Measurements from ENCODE around the gene MYLIP. TPM values are rescaled to one million over a fixed set of nuclear protein-coding genes. Genes with fewer than 3 reads are reported as not detected.

The MYLIP gene
- total and polyA plus RNA-seq, 2 of the 4 experiments (the other 2 are of a cell fraction) = 1.8 to 3.2 TPM

DNA sequence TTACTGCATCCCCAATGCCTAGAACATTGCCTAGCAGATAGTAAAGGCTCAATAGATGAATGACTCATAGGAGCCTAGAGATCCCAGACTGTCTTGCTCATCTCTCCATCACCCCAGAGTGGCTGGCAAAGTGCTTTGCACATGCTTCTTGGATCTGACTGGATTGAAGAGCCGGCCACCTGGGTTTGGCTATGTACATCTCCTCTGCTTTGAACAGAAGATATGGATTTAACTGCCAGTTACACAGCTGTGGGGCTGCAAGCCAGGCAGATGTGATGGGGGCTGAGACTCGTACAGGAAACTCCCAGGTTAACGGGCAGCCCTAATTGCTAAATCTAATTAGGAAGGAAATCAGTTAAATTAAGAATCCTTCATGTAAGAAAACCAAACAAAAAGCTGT, 28.6 kb downstream of the MYLIP start:
- Histone ChIP-seq H3K56ac (ENCODE audit: extremely low read depth, insufficient read depth, low read length) (no peak overlapping the region), H4K91ac (ENCODE audit: insufficient read depth, low read depth, low read length) (no peak overlapping the region), H3K4me1 (ENCODE audit: control insufficient read depth, insufficient read depth, low read length) (no peaks in the 10 kb centered on the region), H3K4me2 (ENCODE audit: low read depth, low read length) (no peak overlapping the region), H3K18ac (ENCODE audit: low read depth, low read length) (no peak overlapping the region), H3K79me1 (ENCODE audit: low read depth in 1 of 2, low read length in 2 of 2) (no peaks in the 10 kb centered on the region), H4K5ac (ENCODE audit: low read depth, low read length) (no peak overlapping the region), H2BK120ac (ENCODE audit: low read depth, low read length) (no peak overlapping the region), H4K20me1 (ENCODE audit: insufficient read depth, low read length) (no peaks in the 10 kb centered on the region), H3K27me3 (ENCODE audit: control insufficient read depth, insufficient read depth, low read length) (peaks cover 24% of the 10 kb centered on the region), H2AK5ac (ENCODE audit: low read depth, low read length) (no peak overlapping the region), H2BK20ac (ENCODE audit: low read depth, low read length) (no peak overlapping the region), H2BK5ac (ENCODE audit: low read depth, low read length, poor library complexity, severe bottlenecking) (no peak overlapping the region), H3K9me1 (ENCODE audit: insufficient read depth, low read length) (no peaks in the 10 kb centered on the region), H2AK9ac (replicated peaks; ENCODE audit: low read depth, low read length, poor library complexity) (no peak overlapping the region), H3K4ac (ENCODE audit: low read depth, low read length) (no peak overlapping the region), H3K27ac (ENCODE audit: insufficient read depth, low read length) (no peak overlapping the region), H3K14ac (replicated peaks; ENCODE audit: low read depth, low read length) (no peak overlapping the region), H3K4me3 (ENCODE audit: insufficient read depth, low read depth, low read length) (no peak overlapping the region), H3K36me3 (ENCODE audit: control insufficient read depth, insufficient read depth, low read length) (no peaks in the 10 kb centered on the region), H2AFZ (replicated peaks; ENCODE audit: low read length, poor library complexity) (no peak overlapping the region), H3K23ac (ENCODE audit: low read depth, low read length) (no peak overlapping the region), H3K9ac (ENCODE audit: low read depth, low read length) (no peak overlapping the region), H4K8ac (ENCODE audit: low read depth in 2 of 2, low read length in 2 of 2) (no peak overlapping the region), H2BK15ac (ENCODE audit: low read depth, low read length) (no peak overlapping the region), H3K9me3 (ENCODE audit: control insufficient read depth, insufficient read depth, low read length) (peaks cover 4% of the 10 kb centered on the region; the same call in 1 of the 2 replicates)
- DNase-seq (no peak), ATAC-seq (ENCODE audit: low read depth) (no peak)
- ChIA-PET CTCF (interaction anchor here (1.0 to 1.3 kb wide), 2 partner anchors 9 to 24 kb away, joined by 3 read pairs; no protein-coding TSS in a partner anchor), POLR2A (ENCODE audit: unreplicated experiment) (no interaction called here)
- TF ChIP-seq MAFK (IDR thresholded peaks at IDR 0.05; ENCODE audit: low read depth, low read length) (no peak), BHLHE40 (IDR thresholded peaks at IDR 0.05; ENCODE audit: low read depth, low read length) (no peak), FOS (IDR thresholded peaks at IDR 0.05; ENCODE audit: low read depth, low read length) (no peak), CHD1 (IDR thresholded peaks at IDR 0.05; ENCODE audit: low read depth, low read length) (no peak), CEBPB (IDR thresholded peaks at IDR 0.05; ENCODE audit: low read depth, low read length) (no peak)
- TF ChIP-seq, protein P1, sequence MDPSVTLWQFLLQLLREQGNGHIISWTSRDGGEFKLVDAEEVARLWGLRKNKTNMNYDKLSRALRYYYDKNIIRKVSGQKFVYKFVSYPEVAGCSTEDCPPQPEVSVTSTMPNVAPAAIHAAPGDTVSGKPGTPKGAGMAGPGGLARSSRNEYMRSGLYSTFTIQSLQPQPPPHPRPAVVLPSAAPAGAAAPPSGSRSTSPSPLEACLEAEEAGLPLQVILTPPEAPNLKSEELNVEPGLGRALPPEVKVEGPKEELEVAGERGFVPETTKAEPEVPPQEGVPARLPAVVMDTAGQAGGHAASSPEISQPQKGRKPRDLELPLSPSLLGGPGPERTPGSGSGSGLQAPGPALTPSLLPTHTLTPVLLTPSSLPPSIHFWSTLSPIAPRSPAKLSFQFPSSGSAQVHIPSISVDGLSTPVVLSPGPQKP (IDR thresholded peaks at IDR 0.05; ENCODE audit: borderline replicate concordance, low read depth, low read length) = no peak
- WGBS, 2 experiments (ENCODE audit: extremely low coverage in 2 of 2, insufficient read length in 1 of 2) = 100% methylated on average over 1 of the region's 3 CpGs; no CpG with 5 or more reads in 1 of the 2 experiments
- BruUV-seq (replicated peaks) = no TSS peak
- dilution Hi-C loops (cut with HindIII; ENCODE audit: low sequenced_read_pairs, unreplicated experiment) (no loop called here), in situ Hi-C loops (cut with MboI; ENCODE audit: low sequenced_read_pairs) (no loop called here), intact Hi-C loops (cut with micrococcal nuclease) (no loop called here)
